Activated T-cell treated with anti-CD3 and anti-CD28 coated beads, Interleukin-2, amount 50 U/mL, for 4 hours (primary cell): ENCODE data around the gene ADH1A. TPM values are rescaled to one million over a fixed set of nuclear protein-coding genes. Genes with fewer than 3 reads are reported as not detected.

ENCODE experiments used
- ATAC-seq, 2 donors: fragments of 200-7000 bp; cut with Tn5 transposase; one replicate each; pipeline ENCODE4 v1.10.0; 2021
- DNase-seq: peaks from one replicate; pipeline ENCODE4 v3.0.0-alpha.2; 2020
- H3K27me3 Mint-ChIP-seq: one replicate; pipeline ENCODE4 v1.8.0; 2021; ENCODE audit warnings: low read depth, mixed read lengths
- H3K36me3 Mint-ChIP-seq: one replicate; pipeline ENCODE4 v1.8.0; 2022; ENCODE audit warnings: mixed read lengths; ENCODE audit not compliant: insufficient read depth
- H3K4me1 Mint-ChIP-seq: one replicate; pipeline ENCODE4 v1.8.0; 2021; ENCODE audit warnings: low read depth, mixed read lengths
- H3K4me3 Mint-ChIP-seq: one replicate; pipeline ENCODE4 v1.8.0; 2021; ENCODE audit warnings: mild to moderate bottlenecking, moderate library complexity, mixed read lengths
- H3K9me3 Mint-ChIP-seq: one replicate; pipeline ENCODE4 v1.8.0; 2021; ENCODE audit warnings: mixed read lengths
- total RNA-seq, 3 donors: library from RNA; stranded (reverse); gene quantifications; one replicate each; pipeline ENCODE4 v1.2.1, GENCODE V29; 2021

The ADH1A gene
- total RNA-seq, 3 donors from 2014 or later, result not detected

- ATAC-seq, result no peak
These were observed 19.6 kb upstream of the ADH1A start for GRCh38 chr4:99310389-99310788.

GRCh38 chr4:99305638-99306400 is 15.0 kb upstream of the ADH1A start:
- Mint-ChIP-seq H3K9me3 (no peaks in the 10 kb centered on the region), H3K27me3 (peaks cover 5% of the 10 kb centered on the region), H3K36me3 (no peaks in the 10 kb centered on the region), H3K4me3 (no peak overlapping the region), H3K4me1 (no peaks in the 10 kb centered on the region)
- ATAC-seq (no peak), DNase-seq (no peak)

More at GRCh38 chr4:99310389-99310788, 19.6 kb upstream of the ADH1A start:
- Mint-ChIP-seq H3K36me3 (no peaks in the 10 kb centered on the region), H3K4me1 (no peaks in the 10 kb centered on the region), H3K9me3 (no peaks in the 10 kb centered on the region), H3K27me3 (peaks cover 5% of the 10 kb centered on the region), H3K4me3 (no peak overlapping the region)
- DNase-seq, result no peak

GRCh38 chr4:99301376-99302164 is 10.8 kb upstream of the ADH1A start:
- DNase-seq (no peak), ATAC-seq (no peak)
- Mint-ChIP-seq H3K27me3 (no peaks in the 10 kb centered on the region), H3K9me3 (peaks cover 16% of the 10 kb centered on the region), H3K4me3 (no peak overlapping the region), H3K36me3 (no peaks in the 10 kb centered on the region), H3K4me1 (no peaks in the 10 kb centered on the region)

- H3K4me1 Mint-ChIP-seq, result no peaks in the 10 kb centered on the region
- ATAC-seq (no peak), DNase-seq (no peak)
- H3K36me3 Mint-ChIP-seq, result no peaks in the 10 kb centered on the region
- H3K27me3 Mint-ChIP-seq, result no peaks in the 10 kb centered on the region
- peaks cover 22% of the 10 kb centered on the region for H3K9me3 Mint-ChIP-seq
- H3K4me3 Mint-ChIP-seq, result no peak overlapping the region
These were observed 10.1 kb upstream of the ADH1A start for GRCh38 chr4:99300934-99301333.

- H3K4me1 Mint-ChIP-seq, result no peaks in the 10 kb centered on the region
These were observed 2.6 kb upstream of the ADH1A start for GRCh38 chr4:99293357-99293756.

GRCh38 chr4:99285387-99285786 is 5.4 kb downstream of the ADH1A start:
- H3K4me1 Mint-ChIP-seq, result no peaks in the 10 kb centered on the region
- ATAC-seq, result no peak
- H3K36me3 Mint-ChIP-seq, result no peaks in the 10 kb centered on the region
- H3K9me3 Mint-ChIP-seq, result no peaks in the 10 kb centered on the region
- DNase-seq, result no peak
- H3K27me3 Mint-ChIP-seq, result no peaks in the 10 kb centered on the region
- no peak overlapping the region for H3K4me3 Mint-ChIP-seq

More at GRCh38 chr4:99293357-99293756, 2.6 kb upstream of the ADH1A start:
- Mint-ChIP-seq H3K27me3 (peaks cover 13% of the 10 kb centered on the region), H3K9me3 (peaks cover 21% of the 10 kb centered on the region), H3K36me3 (no peaks in the 10 kb centered on the region), H3K4me3 (no peak overlapping the region)
- DNase-seq, result no peak
- ATAC-seq, result no peak

- Mint-ChIP-seq H3K4me3 (no peak overlapping the region), H3K4me1 (no peaks in the 10 kb centered on the region), H3K36me3 (no peaks in the 10 kb centered on the region), H3K9me3 (no peaks in the 10 kb centered on the region), H3K27me3 (no peaks in the 10 kb centered on the region)
- DNase-seq, result no peak
- no peak for ATAC-seq
These were observed 8.1 kb downstream of the ADH1A start for GRCh38 chr4:99282731-99283130.

GRCh38 chr4:99281261-99281660 is 9.5 kb downstream of the ADH1A start:
- DNase-seq (no peak), ATAC-seq (no peak)
- Mint-ChIP-seq H3K4me3 (no peak overlapping the region), H3K9me3 (no peaks in the 10 kb centered on the region), H3K4me1 (no peaks in the 10 kb centered on the region), H3K36me3 (no peaks in the 10 kb centered on the region), H3K27me3 (peaks cover 4% of the 10 kb centered on the region)

GRCh38 chr4:99276417-99276816 is 14.4 kb downstream of the ADH1A start:
- H3K4me1 Mint-ChIP-seq, result no peaks in the 10 kb centered on the region
- ATAC-seq (no peak), DNase-seq (no peak)
- H3K27me3 Mint-ChIP-seq, result peaks cover 4% of the 10 kb centered on the region
- H3K36me3 Mint-ChIP-seq, result no peaks in the 10 kb centered on the region
- H3K9me3 Mint-ChIP-seq, result no peaks in the 10 kb centered on the region
- no peak overlapping the region for H3K4me3 Mint-ChIP-seq

- Mint-ChIP-seq H3K9me3 (no peaks in the 10 kb centered on the region), H3K36me3 (no peaks in the 10 kb centered on the region), H3K27me3 (peaks cover 4% of the 10 kb centered on the region), H3K4me3 (no peak overlapping the region), H3K4me1 (no peaks in the 10 kb centered on the region)
- DNase-seq, result no peak
- ATAC-seq, result no peak
These were observed 14.9 kb downstream of the ADH1A start for GRCh38 chr4:99275885-99276284.

- H3K4me1 Mint-ChIP-seq, result no peaks in the 10 kb centered on the region
- DNase-seq, result no peak
- no peaks in the 10 kb centered on the region for H3K9me3 Mint-ChIP-seq
- H3K27me3 Mint-ChIP-seq, result peaks cover 4% of the 10 kb centered on the region
- H3K4me3 Mint-ChIP-seq, result no peak overlapping the region
- no peaks in the 10 kb centered on the region for H3K36me3 Mint-ChIP-seq
- no peak for ATAC-seq
These were observed 15.7 kb downstream of the ADH1A start for GRCh38 chr4:99275050-99275449.

- Mint-ChIP-seq H3K27me3 (peaks cover 6% of the 10 kb centered on the region), H3K4me1 (no peaks in the 10 kb centered on the region), H3K9me3 (no peaks in the 10 kb centered on the region), H3K4me3 (no peak overlapping the region), H3K36me3 (no peaks in the 10 kb centered on the region)
- no peak for ATAC-seq
- no peak for DNase-seq
These were observed 17.1 kb downstream of the ADH1A start for GRCh38 chr4:99273704-99274103.

GRCh38 chr4:99264927-99265326 is 25.9 kb downstream of the ADH1A start:
- Mint-ChIP-seq H3K4me1 (no peaks in the 10 kb centered on the region), H3K36me3 (no peaks in the 10 kb centered on the region), H3K4me3 (no peak overlapping the region), H3K27me3 (peaks cover 9% of the 10 kb centered on the region), H3K9me3 (peaks cover 8% of the 10 kb centered on the region)
- ATAC-seq, result no peak
- no peak for DNase-seq

- ATAC-seq, result no peak
- no peaks in the 10 kb centered on the region for H3K36me3 Mint-ChIP-seq
These were observed 38.0 kb downstream of the ADH1A start for GRCh38 chr4:99252746-99253145.

GRCh38 chr4:99248714-99249113 is 42.1 kb downstream of the ADH1A start:
- peaks cover 17% of the 10 kb centered on the region for H3K9me3 Mint-ChIP-seq
- DNase-seq, result no peak
- H3K27me3 Mint-ChIP-seq, result no peaks in the 10 kb centered on the region

More at GRCh38 chr4:99252746-99253145, 38.0 kb downstream of the ADH1A start:
- DNase-seq, result no peak
- H3K4me3 Mint-ChIP-seq, result no peak overlapping the region
- no peaks in the 10 kb centered on the region for H3K4me1 Mint-ChIP-seq
- H3K9me3 Mint-ChIP-seq, result no peaks in the 10 kb centered on the region
- H3K27me3 Mint-ChIP-seq, result peaks cover 3% of the 10 kb centered on the region

More at GRCh38 chr4:99248714-99249113, 42.1 kb downstream of the ADH1A start:
- H3K4me3 Mint-ChIP-seq, result no peak overlapping the region
- H3K36me3 Mint-ChIP-seq, result no peaks in the 10 kb centered on the region
- no peak for ATAC-seq
- H3K4me1 Mint-ChIP-seq, result no peaks in the 10 kb centered on the region
